Lung (tissue), 12 donors: ENCODE data around the gene DNAJC1. TPM values are rescaled to one million over a fixed set of nuclear protein-coding genes. Genes with fewer than 3 reads are reported as not detected.

Experiments used
- ATAC-seq: fragments of 200-7000 bp; cut with Tn5 transposase; one replicate; pipeline ENCODE4 v1.9.1; 2020; ENCODE audit warnings: moderate number of reproducible peaks; ENCODE audit not compliant: insufficient read depth, low FRiP score
- DNase-seq, 3 donors: peaks; one replicate each; pipeline ENCODE4 v3.0.0-alpha.2; 2013 to 2017
- H3K27ac ChIP-seq, 2 donors: one replicate each; pipeline ENCODE4 v1.5.1; 2013; ENCODE audit warnings: mild to moderate bottlenecking in 2 of 2, moderate library complexity in 2 of 2, control low read depth in 1 of 2, inconsistent platforms in 1 of 2, low read depth in 1 of 2, low read length in 1 of 2
- H3K27me3 ChIP-seq, 3 donors: one replicate each; pipeline ENCODE4 v1.5.1; 2013; ENCODE audit warnings: low read length in 2 of 3; ENCODE audit not compliant: control insufficient read depth in 3 of 3, insufficient read depth in 3 of 3
- H3K36me3 ChIP-seq, 4 donors: one replicate each; pipeline ENCODE4 v1.5.1; 2013; ENCODE audit warnings: low read length in 4 of 4, mild to moderate bottlenecking in 1 of 4, moderate library complexity in 1 of 4; ENCODE audit not compliant: control insufficient read depth in 4 of 4, insufficient read depth in 4 of 4
- H3K4me1 ChIP-seq, 5 donors: one replicate each; pipeline ENCODE4 v1.5.1; 2013; ENCODE audit warnings: low read length in 5 of 5, mild to moderate bottlenecking in 2 of 5, moderate library complexity in 1 of 5; ENCODE audit not compliant: control insufficient read depth in 5 of 5, insufficient read depth in 5 of 5
- H3K4me3 ChIP-seq: one replicate; pipeline ENCODE4 v1.5.1; 2013; ENCODE audit warnings: mild to moderate bottlenecking, control low read depth, moderate library complexity
- H3K9ac ChIP-seq, 2 donors: one replicate each; pipeline ENCODE4 v1.5.1; 2013; ENCODE audit warnings: low read length in 2 of 2, control low read depth in 1 of 2; ENCODE audit not compliant: insufficient read depth in 1 of 2
- H3K9me3 ChIP-seq, 4 donors: one replicate each; pipeline ENCODE4 v1.5.1; 2013; ENCODE audit warnings: low read length in 3 of 4, mild to moderate bottlenecking in 1 of 4, moderate library complexity in 1 of 4; ENCODE audit not compliant: control insufficient read depth in 4 of 4, insufficient read depth in 3 of 4
- CTCF ChIP-seq: IDR thresholded peaks from 2 replicates; pipeline ENCODE4 v1.5.1; 2012; ENCODE audit warnings: mild to moderate bottlenecking; ENCODE audit errors: control extremely low read depth, extremely low read depth
- WGBS, 2 donors: extraction: QIAGEN DNeasy Blood & Tissue Kit; methylation state at CpG; one replicate each; pipeline ENCODE4 v1.1.7; 2013; 5-methylcytosine and 5-hydroxymethylcytosine counted together
- polyA plus RNA-seq, 2 donors: library from polyadenylated mRNA; stranded (reverse); fragments of 200-250 nt; gene quantifications; one replicate each; pipeline ENCODE4 v1.2.1, GENCODE V29; 2013
- total RNA-seq, 2 donors: library from RNA; depleted of rRNA in 1 of 2; stranded (reverse); fragments of >200 nt in 1 of 2; gene quantifications; one replicate each; pipeline ENCODE4 v1.2.1, GENCODE V29; 2014 to 2021
- donor health status: control.
- donor health status: control.
- donor health status: Bipolar disorder and iron deficiency.
- donor health status: healthy.
- donor health status: DM: yes; HTN: yes; CAD: no.

The DNAJC1 gene
- total and polyA plus RNA-seq, 4 donors, result 31.0 to 38.2 (median 35.6) TPM

- ATAC-seq (no peak), DNase-seq (no peak)
- WGBS, 2 donors, result 79 to 82% methylated on average over 4 of the region's 4 CpGs
- Histone ChIP-seq H3K9ac (no peak overlapping the region), H3K4me3 (no peak overlapping the region), H3K27me3 (no peaks in the 10 kb centered on the region), H3K27ac (no peak overlapping the region), H3K4me1 (peaks cover 0 to 2% (median 0%) of the 10 kb centered on the region in 5 donors), H3K36me3 (peaks cover 16 to 57% (median 30%) of the 10 kb centered on the region in 4 donors), H3K9me3 (peaks cover 0 to 4% (median 0%) of the 10 kb centered on the region in 4 donors)
- TF ChIP-seq CTCF, result no peak
Observed at GRCh38 chr10:21740989-21741388, 262.5 kb downstream of the DNAJC1 start.

DNA sequence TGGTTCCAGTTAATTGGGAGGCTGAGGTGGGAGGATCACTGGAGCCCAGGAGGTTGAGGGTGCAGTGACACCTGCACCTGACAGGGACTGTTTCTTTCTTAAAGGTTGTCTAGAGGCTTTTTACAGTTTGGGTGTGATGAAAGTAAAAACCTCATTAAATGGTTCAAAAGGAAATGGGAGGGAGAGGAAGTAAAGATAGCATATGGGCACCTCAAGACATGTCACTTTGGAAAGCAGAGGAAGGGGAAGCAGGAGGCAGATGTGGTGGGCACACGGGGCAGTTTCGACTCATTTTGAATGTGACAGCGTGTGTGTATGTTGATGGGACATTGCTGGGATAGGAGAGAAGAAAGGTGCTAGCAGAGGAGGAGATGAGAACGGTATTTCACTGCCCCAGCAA lies 266.4 kb downstream of the DNAJC1 start:
- Histone ChIP-seq H3K27me3 (no peaks in the 10 kb centered on the region), H3K9me3 (no peaks in the 10 kb centered on the region), H3K27ac (no peak overlapping the region), H3K4me3 (no peak overlapping the region), H3K9ac (no peak overlapping the region), H3K36me3 (peaks cover 12 to 57% (median 26%) of the 10 kb centered on the region in 4 donors), H3K4me1 (peaks cover 0 to 6% (median 4%) of the 10 kb centered on the region in 5 donors)
- WGBS, 2 donors, result 29 to 68% methylated on average over 4 of the region's 4 CpGs
- ATAC-seq (no peak), DNase-seq (no peak)
- no peak for TF ChIP-seq CTCF

- H3K36me3 ChIP-seq, result peaks cover 9 to 41% (median 19%) of the 10 kb centered on the region in 4 donors
- peaks cover 0 to 12% (median 2%) of the 10 kb centered on the region in 5 donors for H3K4me1 ChIP-seq
- H3K27me3 ChIP-seq, result no peaks in the 10 kb centered on the region
- WGBS, 2 donors, result 82 to 85% methylated on average over 6 of the region's 6 CpGs
- DNase-seq (no peak), ATAC-seq (no peak)
- H3K9ac ChIP-seq, result no peak overlapping the region
- TF ChIP-seq CTCF, result no peak
- H3K4me3 ChIP-seq, result no peak overlapping the region
- no peaks in the 10 kb centered on the region for H3K9me3 ChIP-seq
- no peak overlapping the region for H3K27ac ChIP-seq
Observed at GRCh38 chr10:21733710-21734109, 269.8 kb downstream of the DNAJC1 start.
